Stomach (tissue), 4 donors: ENCODE measurements around the gene LACTB.

Source experiments
- CTCF ChIP-seq, 7 experiments: fragments of 450-650 bp in 4 of 7; fragments of 200-600 bp in 3 of 7; sonication (generic) in 3 of 7; IDR thresholded peaks; one replicate each; pipeline ENCODE4 v1.5.1; 2016 to 2019; ENCODE audit warnings: antibody characterized with exemption in 7 of 7, control low read depth in 2 of 7, mild to moderate bottlenecking in 1 of 7
- EP300 ChIP-seq: sonication (generic); formaldehyde crosslinking; IDR thresholded peaks from one replicate; pipeline ENCODE4 v1.6.1; 2017; ENCODE audit warnings: antibody characterized with exemption

- TF ChIP-seq CTCF (IDR thresholded peaks at IDR 0.05) (no peak), EP300 (no peak)
These were observed 68.5 kb downstream of the LACTB start for GRCh38 chr15:63189941-63190768.
